Endothelial cell of umbilical vein (primary cell): ENCODE results near the gene SERPIND1. TPM values are rescaled to one million over a fixed set of nuclear protein-coding genes. Genes with fewer than 3 reads are reported as not detected.
"Not testable (repeated sequence)": the region's sequence is repeated elsewhere in the genome, so short reads cannot be mapped to it uniquely, and the experiment has no call there.

Experiments used
- BruUV-seq: library from RNA; stranded (reverse); fragments of 400-500 nt; replicated peaks from 2 replicates; lab custom pipeline; 2021; lab: Mats Ljungman, UMichigan
- CTCF ChIA-PET: fragments of 300-600, 350-600 bp; sonication (Branson Sonifier 250); formaldehyde crosslinking; loops from one replicate; lab custom pipeline; 2021; ENCODE audit warnings: antibody characterized with exemption, inconsistent platforms; lab: Charles Lee
- POLR2A ChIA-PET: fragments of 300-600, 350-600 bp; sonication (Branson Sonifier 250); formaldehyde crosslinking; loops from one replicate; lab custom pipeline; 2021; ENCODE audit warnings: antibody characterized with exemption, inconsistent platforms; lab: Charles Lee
- DNase-seq: peaks from one replicate; pipeline ENCODE4 v3.0.0-alpha.2; 2011; ENCODE audit warnings: low read depth, low spot score
- FAIRE-seq: peaks from 2 replicates; lab custom pipeline; 2011; peaks lifted over from hg19 to GRCh38; lab: Jason Lieb, UNC
- H2AFZ ChIP-seq: 2 replicates; pipeline ENCODE4 v1.6.0; 2012; ENCODE audit warnings: low read depth, low read length, control low read depth, inconsistent platforms
- H3K27ac ChIP-seq: 2 replicates; pipeline ENCODE4 v1.5.1; 2011; ENCODE audit warnings: low read depth, mild to moderate bottlenecking, control low read depth, low read length, moderate library complexity; ENCODE audit not compliant: insufficient read depth
- H3K27me3 ChIP-seq, 2 experiments: 2 replicates each; pipeline versions ENCODE4 v1.6.0 to v1.6.1; 2011; ENCODE audit warnings: low read length in 2 of 2, mixed read lengths in 1 of 2; ENCODE audit not compliant: control insufficient read depth in 2 of 2, insufficient read depth in 2 of 2
- H3K36me3 ChIP-seq, 2 experiments: 2 replicates in 1 of 2; 3 replicates in 1 of 2; pipeline ENCODE4 v1.5.1; 2011; ENCODE audit warnings: low read length in 2 of 2, mild to moderate bottlenecking in 1 of 2, moderate library complexity in 1 of 2; ENCODE audit not compliant: control insufficient read depth in 2 of 2, insufficient read depth in 2 of 2; ENCODE audit errors: extremely low read depth in 1 of 2
- H3K4me1 ChIP-seq: 3 replicates; pipeline ENCODE4 v1.5.1; 2011; ENCODE audit warnings: mild to moderate bottlenecking, low read length; ENCODE audit not compliant: control insufficient read depth, insufficient read depth; ENCODE audit errors: extremely low read depth
- H3K4me2 ChIP-seq: 2 replicates; pipeline ENCODE4 v1.6.1; 2011; ENCODE audit warnings: low read length, control low read depth, mixed read lengths; ENCODE audit not compliant: insufficient read depth
- H3K4me3 ChIP-seq, 3 experiments: fragments of 200-600 bp in 1 of 3; sonication (generic), shearing (Covaris generic) in 1 of 3; replicated peaks in 1 of 3; 2 replicates each; pipeline ENCODE4 v1.5.1; 2011 to 2016; ENCODE audit warnings: control low read depth in 3 of 3, low read length in 3 of 3, mild to moderate bottlenecking in 2 of 3, inconsistent platforms in 1 of 3, low read depth in 1 of 3, moderate library complexity in 1 of 3; ENCODE audit not compliant: insufficient read depth in 1 of 3
- H3K79me2 ChIP-seq: 2 replicates; pipeline ENCODE4 v1.6.0; 2012; ENCODE audit warnings: low read length, inconsistent platforms; ENCODE audit not compliant: control insufficient read depth, insufficient read depth
- H3K9ac ChIP-seq: replicated peaks from 2 replicates; pipeline ENCODE3; 2011; ENCODE audit warnings: low read length, control low read depth; ENCODE audit not compliant: insufficient read depth; ENCODE audit errors: extremely low read depth
- H3K9me1 ChIP-seq: replicated peaks from 3 replicates; pipeline ENCODE4 v1.6.0; 2011; ENCODE audit warnings: mild to moderate bottlenecking, low read length; ENCODE audit not compliant: control insufficient read depth, insufficient read depth; ENCODE audit errors: extremely low read depth
- H3K9me3 ChIP-seq: replicated peaks from 2 replicates; pipeline ENCODE4 v1.5.1; 2012; ENCODE audit warnings: low read length, inconsistent platforms; ENCODE audit not compliant: control insufficient read depth, insufficient read depth
- H4K20me1 ChIP-seq: replicated peaks from 2 replicates; pipeline ENCODE3; 2011; ENCODE audit warnings: mild to moderate bottlenecking, low read length; ENCODE audit not compliant: control insufficient read depth, insufficient read depth; ENCODE audit errors: extremely low read depth
- CTCF ChIP-seq, 2 donors: IDR thresholded peaks; 1 replicate in 1 of 2; 2 replicates in 1 of 2; pipeline ENCODE4 v1.5.1; 2011; ENCODE audit warnings: low read length in 2 of 2, mild to moderate bottlenecking in 2 of 2, moderate library complexity in 2 of 2, control low read depth in 1 of 2, inconsistent platforms in 1 of 2, low read depth in 1 of 2; ENCODE audit not compliant: insufficient read depth in 1 of 2; ENCODE audit errors: extremely low read depth in 1 of 2
- EZH2 ChIP-seq: IDR thresholded peaks from 2 replicates; pipeline ENCODE4 v1.6.1; 2012; ENCODE audit warnings: borderline replicate concordance, low read depth, mild to moderate bottlenecking, moderate library complexity, low read length, inconsistent platforms; ENCODE audit not compliant: severe bottlenecking
- FOS ChIP-seq: IDR thresholded peaks from 2 replicates; pipeline ENCODE4 v1.6.1; 2011; ENCODE audit warnings: mild to moderate bottlenecking, low read length, moderate library complexity, borderline replicate concordance; ENCODE audit not compliant: insufficient read depth
- GATA2 ChIP-seq: IDR thresholded peaks from 2 replicates; pipeline ENCODE4 v1.7.0; 2011; ENCODE audit warnings: low read depth, mild to moderate bottlenecking, moderate library complexity, mixed read lengths, low read length; ENCODE audit not compliant: insufficient read length, insufficient read depth
- JUN ChIP-seq: IDR thresholded peaks from 2 replicates; pipeline ENCODE4 v1.6.1; 2011; ENCODE audit warnings: borderline replicate concordance, low read depth; ENCODE audit not compliant: insufficient read length, insufficient read depth
- MYC ChIP-seq: IDR thresholded peaks from one replicate; pipeline ENCODE4 v1.6.1; 2011; ENCODE audit warnings: mild to moderate bottlenecking, low read depth, low read length
- POLR2A ChIP-seq: IDR thresholded peaks from 2 replicates; pipeline ENCODE4 v1.6.1; 2012; ENCODE audit warnings: low read depth, mild to moderate bottlenecking, control low read depth, low read length
- POLR2AphosphoS5 ChIP-seq: IDR thresholded peaks from 2 replicates; pipeline ENCODE4 v1.6.1; 2012; ENCODE audit warnings: low read depth, mild to moderate bottlenecking, control low read depth, low read length, moderate library complexity; ENCODE audit not compliant: insufficient read depth
- dilution Hi-C: fragments of 300-500 bp; cut with MboI; formaldehyde crosslinking; loops from one replicate; pipeline ENCODE4 v1.15.0; 2019; ENCODE audit warnings: low sequenced_read_pairs; ENCODE audit not compliant: extremely low pct_ligation_motif_present
- intact Hi-C: fragments of 100-400 bp; cut with micrococcal nuclease; formaldehyde crosslinking; loops from one replicate; pipeline ENCODE4 v1.10.0; 2022
- polyA plus RNA-seq, 4 experiments: library from polyadenylated mRNA; depleted of rRNA in 3 of 4; stranded (reverse) in 3 of 4; unstranded in 1 of 4; fragments of >200 nt; gene quantifications; 2 replicates each; pipeline versions ENCODE4 v1.2.1 to v1.2.3, GENCODE V29; 2011 to 2012; ENCODE audit warnings: missing spikeins in 1 of 4
- total RNA-seq: library from RNA; stranded (reverse); gene quantifications from 2 replicates; pipeline ENCODE4 v1.2.3, GENCODE V29; 2021
- TF ChIP-seq, protein P1 (sequence below): IDR thresholded peaks from 2 replicates; pipeline ENCODE4 v1.6.1; 2011; ENCODE audit not compliant: insufficient read depth, insufficient read length

SERPIND1 gene
- total and polyA plus RNA-seq, 2 donors (not counting 3 experiments of a cell fraction or from before 2014, with no cell fraction given), result 0.94 to 1.8 TPM

- FAIRE-seq, H2AFZ ChIP-seq, H3K4me1 ChIP-seq, H3K4me3 ChIP-seq, CTCF ChIA-PET, H3K27ac ChIP-seq, intact Hi-C loops, H3K27me3 ChIP-seq, BruUV-seq, dilution Hi-C loops, DNase-seq, H3K36me3 ChIP-seq, H4K20me1 ChIP-seq, H3K9me1 ChIP-seq, POLR2A ChIA-PET, H3K9ac ChIP-seq, H3K4me2 ChIP-seq, H3K79me2 ChIP-seq, H3K9me3 ChIP-seq: not testable (repeated sequence)
Observed at GRCh38 chr22:20826373-20827152, 52.6 kb downstream of the SERPIND1 start.

- H3K4me1 ChIP-seq, result no peaks in the 10 kb centered on the region
- no peaks in the 10 kb centered on the region for H3K9me1 ChIP-seq
- ChIA-PET CTCF (no interaction called here), POLR2A (no interaction called here)
- H3K36me3 ChIP-seq, result peaks cover 0 to 10% of the 10 kb centered on the region in 2 experiments
- H3K4me3 ChIP-seq, result no peak overlapping the region
- no peak for TF ChIP-seq POLR2AphosphoS5
- TF ChIP-seq, protein P1, sequence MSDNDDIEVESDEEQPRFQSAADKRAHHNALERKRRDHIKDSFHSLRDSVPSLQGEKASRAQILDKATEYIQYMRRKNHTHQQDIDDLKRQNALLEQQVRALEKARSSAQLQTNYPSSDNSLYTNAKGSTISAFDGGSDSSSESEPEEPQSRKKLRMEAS, result no peak
- no peak for TF ChIP-seq CTCF (IDR thresholded peaks at IDR 0.05; ENCODE audit: extremely low read depth in 1 of 2, insufficient read depth in 1 of 2, low read depth in 1 of 2, low read length in 2 of 2)
- TF ChIP-seq FOS, result no peak
- no peak for TF ChIP-seq JUN
- TF ChIP-seq MYC, result no peak
- TF ChIP-seq POLR2A, result no peak
- TF ChIP-seq EZH2, result no peak
- TF ChIP-seq GATA2, result no peak
- H3K79me2 ChIP-seq, result no peaks in the 10 kb centered on the region
- no peak for DNase-seq
- H3K27me3 ChIP-seq, result no peaks in the 10 kb centered on the region
- intact Hi-C loops (no loop called here), dilution Hi-C loops (no loop called here)
- H2AFZ ChIP-seq, result no peak overlapping the region
- FAIRE-seq, result no peak
- no peak overlapping the region for H3K9ac ChIP-seq
- no peaks in the 10 kb centered on the region for H4K20me1 ChIP-seq
- H3K9me3 ChIP-seq, result no peaks in the 10 kb centered on the region
- no peak overlapping the region for H3K4me2 ChIP-seq
- no peak overlapping the region for H3K27ac ChIP-seq
- BruUV-seq, result no TSS peak
Observed at GRCh38 chr22:20829491-20830134, 55.7 kb downstream of the SERPIND1 start.
